Measurements from ENCODE around the gene KCNH2. TPM values are rescaled to one million over a fixed set of nuclear protein-coding genes. Genes with fewer than 3 reads are reported as not detected.

The KCNH2 gene
- total RNA-seq, 1 experiment from 2014 or later = 0.09 TPM

DNA sequence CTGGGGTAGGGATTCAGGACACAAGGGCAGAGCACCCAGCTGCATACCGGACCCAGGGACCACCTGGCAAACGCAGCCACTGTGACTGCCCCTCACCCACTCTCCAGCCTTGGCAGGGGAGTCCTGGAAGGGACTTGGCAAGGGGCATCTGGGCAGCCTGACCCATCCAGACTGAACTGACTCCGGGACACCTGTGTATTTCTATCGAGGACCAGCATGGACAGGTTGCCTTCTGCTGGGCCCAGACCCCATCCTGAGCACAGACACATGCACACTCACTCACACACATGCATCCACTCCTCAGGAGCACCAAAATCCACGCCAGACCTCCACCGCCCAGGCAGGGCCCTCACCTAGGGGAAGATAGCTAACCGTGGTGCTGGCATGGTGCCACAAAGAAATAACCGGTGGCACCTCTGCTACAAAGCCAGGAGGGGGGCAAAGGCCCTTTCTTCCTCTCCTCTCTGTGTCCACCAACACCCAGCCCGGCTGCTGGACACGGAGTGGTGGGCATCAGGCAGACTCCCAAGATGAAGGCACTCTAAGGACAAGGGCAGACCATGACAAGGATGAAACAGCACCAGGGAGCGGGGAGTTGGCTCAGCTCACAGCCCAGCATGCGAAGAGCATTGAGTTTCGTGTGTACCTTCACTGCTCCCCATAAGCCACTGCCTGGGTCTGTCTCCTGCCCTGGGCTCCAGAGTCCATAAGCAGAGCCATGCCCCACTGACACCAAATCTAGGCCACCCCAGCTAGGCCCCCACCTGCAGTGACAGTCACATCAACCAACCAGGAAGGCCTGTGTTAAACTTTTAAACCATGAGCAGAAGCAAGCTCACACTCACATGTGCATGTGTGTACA, 35.3 kb downstream of the KCNH2 start:
- Mint-ChIP-seq H3K27me3 (ENCODE audit: insufficient read depth, unreplicated experiment) (no peaks in the 10 kb centered on the region), H3K27ac (ENCODE audit: low read depth, unreplicated experiment) (no peak overlapping the region), H3K4me1 (ENCODE audit: insufficient read depth, unreplicated experiment) (peaks cover 29% of the 10 kb centered on the region), H3K9me3 (ENCODE audit: unreplicated experiment) (no peaks in the 10 kb centered on the region), H3K4me3 (ENCODE audit: unreplicated experiment) (no peak overlapping the region), H3K36me3 (ENCODE audit: insufficient read depth, unreplicated experiment) (no peaks in the 10 kb centered on the region)
- ChIA-PET POLR2A (interaction anchor here (1.2 kb wide), 1 partner anchor 13 kb away, joined by 6 read pairs; no protein-coding TSS in a partner anchor), CTCF (interaction anchor here (0.6 to 1.3 kb wide), 3 partner anchors 27 to 841 kb away, joined by 3 to 5 read pairs (median 3); no protein-coding TSS in a partner anchor)
- no TSS peak for BruUV-seq (replicated peaks)
- TF ChIP-seq, protein P1, sequence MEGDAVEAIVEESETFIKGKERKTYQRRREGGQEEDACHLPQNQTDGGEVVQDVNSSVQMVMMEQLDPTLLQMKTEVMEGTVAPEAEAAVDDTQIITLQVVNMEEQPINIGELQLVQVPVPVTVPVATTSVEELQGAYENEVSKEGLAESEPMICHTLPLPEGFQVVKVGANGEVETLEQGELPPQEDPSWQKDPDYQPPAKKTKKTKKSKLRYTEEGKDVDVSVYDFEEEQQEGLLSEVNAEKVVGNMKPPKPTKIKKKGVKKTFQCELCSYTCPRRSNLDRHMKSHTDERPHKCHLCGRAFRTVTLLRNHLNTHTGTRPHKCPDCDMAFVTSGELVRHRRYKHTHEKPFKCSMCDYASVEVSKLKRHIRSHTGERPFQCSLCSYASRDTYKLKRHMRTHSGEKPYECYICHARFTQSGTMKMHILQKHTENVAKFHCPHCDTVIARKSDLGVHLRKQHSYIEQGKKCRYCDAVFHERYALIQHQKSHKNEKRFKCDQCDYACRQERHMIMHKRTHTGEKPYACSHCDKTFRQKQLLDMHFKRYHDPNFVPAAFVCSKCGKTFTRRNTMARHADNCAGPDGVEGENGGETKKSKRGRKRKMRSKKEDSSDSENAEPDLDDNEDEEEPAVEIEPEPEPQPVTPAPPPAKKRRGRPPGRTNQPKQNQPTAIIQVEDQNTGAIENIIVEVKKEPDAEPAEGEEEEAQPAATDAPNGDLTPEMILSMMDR (IDR thresholded peaks at IDR 0.05; ENCODE audit: unreplicated experiment) = no peak
- intact Hi-C loops (cut with micrococcal nuclease) = no loop called here
- DNase-seq (ENCODE audit: unreplicated experiment) = no peak

- intact Hi-C loops (cut with micrococcal nuclease) = no loop called here
- CTCF ChIA-PET = no interaction called here
- DNase-seq (ENCODE audit: unreplicated experiment) = no peak
These were observed 36.0 kb downstream of the KCNH2 start for GRCh38 chr7:150942001-150942590.

GRCh38 chr7:150941351-150942000, 36.6 kb downstream of the KCNH2 start:
- intact Hi-C loops (cut with micrococcal nuclease) = no loop called here
- no peak for DNase-seq (ENCODE audit: unreplicated experiment)
- BruUV-seq (replicated peaks) = no TSS peak
- ChIA-PET POLR2A (no interaction called here), CTCF (no interaction called here)
- H3K36me3 Mint-ChIP-seq (ENCODE audit: insufficient read depth, unreplicated experiment) = no peaks in the 10 kb centered on the region
- H3K4me3 Mint-ChIP-seq (ENCODE audit: unreplicated experiment) = no peak overlapping the region
- H3K9me3 Mint-ChIP-seq (ENCODE audit: unreplicated experiment) = no peaks in the 10 kb centered on the region
- TF ChIP-seq, protein P1 (IDR thresholded peaks at IDR 0.05; ENCODE audit: unreplicated experiment) = no peak
- H3K27ac Mint-ChIP-seq (ENCODE audit: low read depth, unreplicated experiment) = no peak overlapping the region
- peaks cover 29% of the 10 kb centered on the region for H3K4me1 Mint-ChIP-seq (ENCODE audit: insufficient read depth, unreplicated experiment)
- H3K27me3 Mint-ChIP-seq (ENCODE audit: insufficient read depth, unreplicated experiment) = no peaks in the 10 kb centered on the region

More at GRCh38 chr7:150942001-150942590, 36.0 kb downstream of the KCNH2 start:
- Mint-ChIP-seq H3K36me3 (ENCODE audit: insufficient read depth, unreplicated experiment) (no peaks in the 10 kb centered on the region), H3K27ac (ENCODE audit: low read depth, unreplicated experiment) (no peak overlapping the region), H3K27me3 (ENCODE audit: insufficient read depth, unreplicated experiment) (no peaks in the 10 kb centered on the region), H3K4me1 (ENCODE audit: insufficient read depth, unreplicated experiment) (peaks cover 29% of the 10 kb centered on the region), H3K4me3 (ENCODE audit: unreplicated experiment) (no peak overlapping the region), H3K9me3 (ENCODE audit: unreplicated experiment) (no peaks in the 10 kb centered on the region)
- POLR2A ChIA-PET = no interaction called here
- BruUV-seq (replicated peaks) = no TSS peak
- TF ChIP-seq, protein P1 (IDR thresholded peaks at IDR 0.05; ENCODE audit: unreplicated experiment) = no peak
